Esophagus muscularis mucosa (tissue), 4 donors: ENCODE data around the gene NEU4.

Source experiments
- EP300 ChIP-seq: sonication (generic); formaldehyde crosslinking; IDR thresholded peaks from one replicate; pipeline ENCODE4 v1.6.1; 2017; ENCODE audit warnings: antibody characterized with exemption
- POLR2A ChIP-seq: fragments of 450-650 bp; IDR thresholded peaks from one replicate; pipeline ENCODE4 v1.6.1; 2017; ENCODE audit warnings: antibody characterized with exemption, moderate library complexity, mild to moderate bottlenecking, low read depth
- POLR2AphosphoS5 ChIP-seq, 2 donors: sonication (generic); formaldehyde crosslinking; IDR thresholded peaks; one replicate each; pipeline ENCODE4 v1.6.1; 2017; ENCODE audit warnings: antibody characterized with exemption in 2 of 2
- TF ChIP-seq, protein P1 (sequence below), 3 experiments: fragments of 200-600 bp in 2 of 3; fragments of 450-650 bp in 1 of 3; sonication (generic) in 2 of 3; IDR thresholded peaks; one replicate each; pipeline ENCODE4 v1.5.1; 2017 to 2019; ENCODE audit warnings: antibody characterized with exemption in 3 of 3, mild to moderate bottlenecking in 2 of 3, moderate library complexity in 1 of 3

DNA sequence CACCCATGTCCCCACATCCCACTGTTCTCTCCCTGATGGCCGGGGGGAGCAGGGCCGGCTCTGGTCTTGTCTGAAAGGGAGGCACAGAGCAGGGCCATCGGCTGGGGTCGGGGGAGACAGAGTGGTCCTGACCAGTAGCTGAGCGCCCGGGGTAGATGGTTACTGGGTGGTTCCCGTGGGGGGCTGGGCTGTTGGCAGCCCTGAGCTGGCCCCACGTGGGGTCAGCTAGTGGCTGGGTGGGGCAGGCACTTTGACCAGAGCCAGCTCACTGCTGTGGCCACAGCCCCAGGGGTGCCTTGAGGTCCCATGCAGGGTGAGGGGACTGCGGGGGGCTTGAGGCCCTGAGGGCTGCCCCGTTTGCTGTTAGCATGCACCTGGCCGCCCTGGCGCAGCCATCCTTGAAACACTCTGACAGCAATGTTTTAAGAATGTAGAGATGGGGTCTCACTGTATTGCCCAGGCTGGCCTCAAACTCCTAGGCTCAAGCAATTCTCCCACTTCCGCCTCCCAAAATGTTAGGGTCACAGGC, 12.3 kb upstream of the NEU4 start:
- TF ChIP-seq, protein P1, sequence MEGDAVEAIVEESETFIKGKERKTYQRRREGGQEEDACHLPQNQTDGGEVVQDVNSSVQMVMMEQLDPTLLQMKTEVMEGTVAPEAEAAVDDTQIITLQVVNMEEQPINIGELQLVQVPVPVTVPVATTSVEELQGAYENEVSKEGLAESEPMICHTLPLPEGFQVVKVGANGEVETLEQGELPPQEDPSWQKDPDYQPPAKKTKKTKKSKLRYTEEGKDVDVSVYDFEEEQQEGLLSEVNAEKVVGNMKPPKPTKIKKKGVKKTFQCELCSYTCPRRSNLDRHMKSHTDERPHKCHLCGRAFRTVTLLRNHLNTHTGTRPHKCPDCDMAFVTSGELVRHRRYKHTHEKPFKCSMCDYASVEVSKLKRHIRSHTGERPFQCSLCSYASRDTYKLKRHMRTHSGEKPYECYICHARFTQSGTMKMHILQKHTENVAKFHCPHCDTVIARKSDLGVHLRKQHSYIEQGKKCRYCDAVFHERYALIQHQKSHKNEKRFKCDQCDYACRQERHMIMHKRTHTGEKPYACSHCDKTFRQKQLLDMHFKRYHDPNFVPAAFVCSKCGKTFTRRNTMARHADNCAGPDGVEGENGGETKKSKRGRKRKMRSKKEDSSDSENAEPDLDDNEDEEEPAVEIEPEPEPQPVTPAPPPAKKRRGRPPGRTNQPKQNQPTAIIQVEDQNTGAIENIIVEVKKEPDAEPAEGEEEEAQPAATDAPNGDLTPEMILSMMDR (IDR thresholded peaks at IDR 0.05): no peak
- TF ChIP-seq POLR2AphosphoS5 (IDR thresholded peaks at IDR 0.05): no peak
- no peak for TF ChIP-seq POLR2A
- TF ChIP-seq EP300: no peak
